ENCODE results near the gene LENG1.

The LENG1 gene

GRCh38 chr19:54162241-54162805, 2.8 kb upstream of the LENG1 start:
- DNase-seq = peak; percentile 83

DNA sequence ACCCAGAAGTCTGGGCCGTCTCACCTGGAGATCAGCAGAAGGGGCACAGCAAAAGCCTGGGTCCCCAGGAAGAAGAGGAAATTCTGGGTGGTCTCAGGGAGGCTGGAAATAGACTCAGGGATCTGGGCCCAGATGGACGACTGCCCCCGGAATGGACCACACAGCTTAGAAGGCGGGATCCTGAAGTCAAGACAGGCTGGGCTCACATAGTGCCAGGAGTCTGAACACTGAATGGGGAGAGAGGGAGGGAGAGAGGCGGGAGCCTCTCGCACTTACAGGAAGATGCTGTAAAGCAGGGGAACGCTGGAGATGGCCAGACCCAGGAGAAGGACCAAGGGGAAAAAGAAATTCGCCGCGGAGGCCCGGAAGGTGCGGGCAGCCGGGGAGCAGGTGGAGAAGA, 1.3 kb upstream of the LENG1 start:
- no peak for DNase-seq

GRCh38 chr19:54160182-54160811, 776 bp upstream of the LENG1 start:
- DNase-seq = no peak

DNA sequence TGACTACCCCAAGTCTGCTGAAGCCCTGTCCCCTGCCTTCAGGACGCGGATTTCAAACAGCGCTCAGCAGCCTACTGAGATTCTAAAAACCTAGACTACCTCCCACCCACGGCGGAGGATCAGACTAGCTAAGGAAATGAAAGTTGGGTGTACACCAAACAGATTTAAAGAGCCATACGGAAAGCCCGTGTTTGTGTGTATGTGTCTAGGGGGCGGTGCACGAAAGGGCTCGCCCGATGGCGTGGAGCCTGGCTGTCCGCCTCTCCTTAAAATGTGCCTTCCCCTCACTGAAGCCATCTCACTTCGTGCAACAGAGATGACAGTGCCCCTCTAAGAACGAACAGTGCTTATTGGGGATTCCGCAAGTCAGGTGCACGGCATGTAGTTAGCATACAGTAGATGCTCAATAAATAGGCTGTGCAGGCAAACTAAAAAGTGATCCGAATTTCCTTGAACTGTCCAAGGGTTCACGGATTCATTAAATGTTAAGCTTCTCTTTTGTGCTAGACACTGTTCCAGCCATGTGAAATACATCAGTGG, 639 bp downstream of the LENG1 start:
- peak; percentile 47 for DNase-seq

GRCh38 chr19:54156953-54157352, 2.6 kb downstream of the LENG1 start:
- DNase-seq = no peak

- no peak for DNase-seq
Measured at GRCh38 chr19:54156490-54156889, 3.0 kb downstream of the LENG1 start.

DNA sequence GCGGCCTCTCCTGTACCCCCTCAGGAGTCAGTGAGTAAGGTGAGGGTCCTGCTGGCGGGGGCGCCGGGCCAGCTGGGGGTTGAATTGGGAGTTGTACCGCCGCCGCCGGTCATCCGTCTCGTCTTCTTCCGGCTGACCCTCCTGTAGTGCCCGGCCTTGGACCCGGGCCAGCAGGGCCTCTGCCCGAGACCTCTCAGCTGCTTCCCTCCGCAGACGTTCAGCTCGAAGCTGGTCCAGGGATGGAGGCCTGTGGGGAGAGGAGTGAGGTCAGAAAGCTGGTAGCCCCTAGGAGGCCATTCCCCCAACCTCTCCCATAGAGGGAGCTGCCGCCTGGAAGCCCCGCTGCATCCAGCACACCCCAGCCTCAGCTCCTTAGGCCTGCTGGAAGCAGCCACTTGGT, 3.8 kb downstream of the LENG1 start:
- no peak for DNase-seq

- DNase-seq = no peak
Measured at GRCh38 chr19:54154603-54155345, 4.7 kb downstream of the LENG1 start.

- DNase-seq = no peak
Measured at GRCh38 chr19:54153731-54154326, 5.7 kb downstream of the LENG1 start.

DNA sequence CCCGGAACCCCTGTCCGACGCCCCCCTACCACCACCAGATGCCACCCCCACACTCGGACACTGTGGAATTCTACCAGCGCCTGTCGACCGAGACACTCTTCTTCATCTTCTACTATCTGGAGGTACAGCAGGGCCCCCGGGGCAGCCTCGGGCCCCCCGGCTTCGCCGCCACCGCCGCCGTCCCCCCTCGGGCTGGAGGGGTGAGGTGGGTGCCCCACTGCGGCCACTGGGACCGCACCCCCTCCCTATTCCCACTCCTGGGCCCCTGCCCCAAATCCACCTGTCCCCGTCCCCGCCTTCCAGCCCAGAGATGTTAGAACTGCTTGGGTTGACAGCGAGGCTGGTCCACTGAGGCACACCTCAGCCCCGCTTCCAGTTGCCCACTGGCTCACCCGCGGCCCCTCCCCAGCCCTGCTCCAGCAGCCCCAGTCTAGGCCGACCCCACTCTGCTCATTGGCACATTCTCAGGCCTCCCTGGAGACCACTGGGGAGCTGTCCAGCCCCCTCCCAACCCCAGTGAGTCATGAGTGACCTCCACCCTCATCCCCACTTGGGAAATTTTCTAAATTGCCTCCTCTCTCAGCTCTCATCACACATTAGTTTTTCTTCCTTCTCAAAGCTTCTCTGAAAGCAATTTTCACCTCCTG, 6.5 kb downstream of the LENG1 start:
- DNase-seq = no peak

DNA sequence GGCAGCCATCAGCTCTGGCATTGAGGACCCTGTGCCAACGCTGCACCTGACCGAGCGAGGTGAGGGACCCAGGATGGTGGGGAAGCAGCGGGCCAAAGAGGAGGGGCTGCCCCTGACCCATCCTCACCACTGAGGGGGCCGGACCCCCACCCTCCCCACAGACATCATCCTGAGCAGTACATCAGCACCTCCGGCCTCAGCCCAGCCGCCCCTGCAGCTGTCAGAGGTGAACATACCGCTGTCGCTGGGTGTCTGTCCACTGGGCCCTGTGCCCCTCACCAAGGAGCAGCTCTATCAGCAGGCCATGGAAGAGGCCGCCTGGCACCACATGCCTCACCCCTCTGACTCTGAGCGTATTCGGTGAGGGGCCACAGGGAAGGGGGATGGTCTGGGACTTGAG, 7.3 kb downstream of the LENG1 start:
- DNase-seq = no peak

- DNase-seq = no peak
Measured at GRCh38 chr19:54151362-54152035, 8.0 kb downstream of the LENG1 start.

- DNase-seq = no peak
Measured at GRCh38 chr19:54149021-54149812, 10.3 kb downstream of the LENG1 start.

DNA sequence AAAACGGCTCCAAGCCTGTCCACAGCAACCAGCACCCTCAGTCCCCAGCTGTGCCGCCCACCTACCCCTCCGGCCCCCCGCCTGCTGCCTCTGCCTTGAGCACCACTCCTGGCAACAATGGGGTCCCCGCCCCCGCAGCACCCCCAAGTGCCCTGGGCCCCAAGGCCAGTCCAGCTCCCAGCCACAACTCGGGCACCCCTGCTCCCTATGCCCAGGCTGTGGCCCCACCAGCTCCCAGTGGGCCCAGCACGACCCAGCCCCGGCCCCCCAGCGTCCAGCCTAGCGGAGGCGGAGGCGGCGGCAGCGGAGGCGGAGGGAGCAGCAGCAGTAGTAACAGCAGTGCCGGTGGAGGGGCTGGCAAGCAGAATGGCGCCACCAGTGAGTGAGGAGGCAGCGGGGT, 11.4 kb downstream of the LENG1 start:
- DNase-seq = no peak

- DNase-seq = no peak
Measured at GRCh38 chr19:54147676-54148075, 11.8 kb downstream of the LENG1 start.

DNA sequence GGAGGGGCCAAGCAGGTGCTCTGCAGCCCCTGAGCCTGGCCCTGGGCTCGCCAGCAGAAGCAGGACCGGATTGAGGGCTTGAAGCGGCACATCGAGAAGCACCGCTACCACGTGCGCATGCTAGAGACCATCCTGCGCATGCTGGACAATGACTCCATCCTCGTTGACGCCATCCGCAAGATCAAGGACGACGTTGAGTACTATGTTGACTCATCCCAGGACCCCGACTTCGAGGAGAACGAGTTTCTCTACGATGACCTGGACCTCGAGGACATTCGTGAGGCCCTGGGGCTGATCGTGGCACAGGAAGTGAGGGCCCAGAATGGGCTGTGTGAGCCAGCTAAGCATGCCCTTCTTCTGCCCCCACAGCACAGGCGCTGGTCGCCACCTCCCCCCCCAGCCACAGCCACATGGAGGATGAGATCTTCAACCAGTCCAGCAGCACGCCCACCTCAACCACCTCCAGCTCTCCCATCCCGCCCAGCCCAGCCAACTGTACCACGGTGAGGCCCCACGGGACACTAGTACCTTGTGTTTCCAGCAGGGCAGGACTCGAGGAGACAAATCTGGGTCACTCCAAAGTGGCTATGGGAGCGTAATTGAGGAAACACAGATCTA, 13.9 kb downstream of the LENG1 start:
- DNase-seq = no peak

GRCh38 chr19:54142166-54142780, 17.2 kb downstream of the LENG1 start:
- DNase-seq = no peak

- no peak for DNase-seq
Measured at GRCh38 chr19:54141356-54141755, 18.2 kb downstream of the LENG1 start.

DNA sequence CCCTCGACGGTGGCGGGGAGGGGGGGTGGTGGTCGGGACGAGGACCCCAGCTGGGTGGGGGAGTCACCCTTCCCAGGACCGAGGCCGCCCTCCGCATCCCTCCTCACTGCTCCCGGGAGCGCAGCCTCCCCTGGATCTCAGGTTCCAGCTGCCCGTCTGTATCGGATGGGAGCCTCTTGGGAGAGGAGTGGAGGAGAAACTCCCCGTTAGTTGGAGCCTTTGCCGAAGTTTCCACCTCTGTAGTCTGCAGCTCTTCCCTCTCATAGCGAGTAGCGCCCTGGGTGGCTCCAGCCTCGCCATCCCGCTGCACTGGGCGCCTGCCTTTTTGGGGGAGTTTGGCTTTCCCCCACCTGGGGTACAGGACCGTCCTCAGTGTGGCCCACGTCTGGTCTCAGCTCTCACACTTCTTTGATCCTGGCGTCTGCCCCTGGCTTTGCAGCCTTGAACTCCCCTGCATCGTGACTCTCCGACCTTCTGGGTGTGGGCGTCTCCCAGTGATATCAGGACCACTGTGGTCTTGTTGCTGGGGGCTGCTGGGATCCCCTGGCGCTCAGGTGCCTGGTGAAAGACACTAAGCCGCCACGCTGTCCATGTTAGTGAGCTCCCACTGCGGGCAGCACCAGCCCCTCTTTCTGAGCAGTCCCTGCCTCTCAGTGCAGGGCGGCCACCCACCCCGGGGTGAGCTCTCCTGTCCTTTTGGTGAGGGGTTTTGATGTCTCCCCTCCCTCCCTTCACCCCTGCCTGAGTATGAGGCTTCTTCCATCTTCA, 20.8 kb downstream of the LENG1 start:
- DNase-seq = peak; percentile 47
